Vagina (tissue), 2 donors: Measurements from ENCODE around the gene ARHGAP24. TPM values are rescaled to one million over a fixed set of nuclear protein-coding genes. Genes with fewer than 3 reads are reported as not detected.

Experiments used
- DNase-seq, 2 donors: peaks; one replicate each; pipeline ENCODE4 v3.0.0-alpha.2; 2017; ENCODE audit errors: extremely low spot score in 2 of 2
- H3K27ac ChIP-seq: fragments of 200-600 bp; sonication (generic); one replicate; pipeline ENCODE4 v1.5.1; 2019
- H3K27me3 ChIP-seq: fragments of 200-600 bp; sonication (generic); one replicate; pipeline ENCODE4 v1.5.1; 2019
- H3K36me3 ChIP-seq, 2 donors: fragments of 200-600 bp; sonication (generic); one replicate each; pipeline ENCODE4 v1.5.1; 2017 to 2019
- H3K4me1 ChIP-seq: fragments of 200-600 bp; sonication (generic); one replicate; pipeline ENCODE4 v1.5.1; 2019
- H3K4me3 ChIP-seq, 2 donors: fragments of 200-600 bp; sonication (generic); 1 replicate in 1 of 2; 2 replicates in 1 of 2; pipeline ENCODE4 v1.5.1; 2016 to 2019
- H3K9me3 ChIP-seq: fragments of 200-600 bp; sonication (generic); one replicate; pipeline ENCODE4 v1.5.1; 2019
- CTCF ChIP-seq, 3 experiments: fragments of 450-650 bp in 2 of 3; fragments of 200-600 bp in 1 of 3; sonication (generic) in 1 of 3; IDR thresholded peaks; one replicate each; pipeline ENCODE4 v1.5.1; 2017 to 2019; ENCODE audit warnings: antibody characterized with exemption in 3 of 3, mild to moderate bottlenecking in 2 of 3, moderate library complexity in 2 of 3
- POLR2A ChIP-seq, 2 donors: fragments of 450-650 bp; IDR thresholded peaks; one replicate each; pipeline ENCODE4 v1.6.1; 2017; ENCODE audit warnings: antibody characterized with exemption in 2 of 2, mild to moderate bottlenecking in 2 of 2, moderate library complexity in 2 of 2
- POLR2AphosphoS5 ChIP-seq, 2 donors: sonication (generic); formaldehyde crosslinking; IDR thresholded peaks; one replicate each; pipeline ENCODE4 v1.9.0; 2017; ENCODE audit warnings: antibody characterized with exemption in 2 of 2, mild to moderate bottlenecking in 2 of 2, low read depth in 1 of 2; ENCODE audit not compliant: insufficient read depth in 1 of 2
- intact Hi-C: fragments of 100-400 bp; cut with DNase I; formaldehyde crosslinking; loops from one replicate; pipeline ENCODE4 v1.15.1; 2023
- total RNA-seq: library from RNA; depleted of rRNA; stranded (reverse); fragments of >200 nt; gene quantifications from one replicate; pipeline ENCODE4 v1.2.3, GENCODE V29; 2016

Gene ARHGAP24
- total RNA-seq, 1 donor from 2014 or later, result 40.0 TPM

GRCh38 chr4:85737254-85737653 lies 262.3 kb downstream of the ARHGAP24 start:
- DNase-seq, result no peak
- Histone ChIP-seq H3K4me1 (peaks cover 9% of the 10 kb centered on the region), H3K27me3 (no peaks in the 10 kb centered on the region), H3K27ac (no peak overlapping the region), H3K4me3 (no peak overlapping the region), H3K36me3 (no peaks in the 10 kb centered on the region), H3K9me3 (no peaks in the 10 kb centered on the region)
- intact Hi-C loops, result no loop called here
- no peak for TF ChIP-seq POLR2A (IDR thresholded peaks at IDR 0.05)
- TF ChIP-seq CTCF (IDR thresholded peaks at IDR 0.05), result no peak
- no peak for TF ChIP-seq POLR2AphosphoS5 (IDR thresholded peaks at IDR 0.05; ENCODE audit: insufficient read depth in 1 of 2, low read depth in 1 of 2)

GRCh38 chr4:85738721-85739120 lies 263.8 kb downstream of the ARHGAP24 start:
- Histone ChIP-seq H3K27me3 (no peaks in the 10 kb centered on the region), H3K4me1 (peaks cover 11% of the 10 kb centered on the region), H3K27ac (no peak overlapping the region), H3K36me3 (no peaks in the 10 kb centered on the region), H3K9me3 (no peaks in the 10 kb centered on the region), H3K4me3 (no peak overlapping the region)
- no peak for DNase-seq
- intact Hi-C loops, result no loop called here
- TF ChIP-seq POLR2AphosphoS5 (IDR thresholded peaks at IDR 0.05; ENCODE audit: insufficient read depth in 1 of 2, low read depth in 1 of 2) (no peak), CTCF (IDR thresholded peaks at IDR 0.05) (no peak), POLR2A (IDR thresholded peaks at IDR 0.05) (no peak)

- Histone ChIP-seq H3K9me3 (no peaks in the 10 kb centered on the region), H3K4me3 (no peak overlapping the region), H3K27ac (no peak overlapping the region), H3K27me3 (no peaks in the 10 kb centered on the region), H3K36me3 (no peaks in the 10 kb centered on the region), H3K4me1 (peaks cover 27% of the 10 kb centered on the region)
- DNase-seq, result no peak
- intact Hi-C loops, result loop anchor here (10.0 kb wide), 1 partner anchor 596 kb away; no protein-coding TSS in a partner anchor
- TF ChIP-seq CTCF (IDR thresholded peaks at IDR 0.05) (no peak), POLR2A (IDR thresholded peaks at IDR 0.05) (no peak), POLR2AphosphoS5 (IDR thresholded peaks at IDR 0.05; ENCODE audit: insufficient read depth in 1 of 2, low read depth in 1 of 2) (no peak)
Observed at GRCh38 chr4:85740431-85740861, 265.5 kb downstream of the ARHGAP24 start.

- no peaks in the 10 kb centered on the region for H3K9me3 ChIP-seq
- intact Hi-C loops, result loop anchor here (10.0 kb wide), 1 partner anchor 597 kb away; no protein-coding TSS in a partner anchor
- TF ChIP-seq POLR2A (IDR thresholded peaks at IDR 0.05), result no peak
- TF ChIP-seq CTCF (IDR thresholded peaks at IDR 0.05), result no peak
- DNase-seq, result no peak
- no peak overlapping the region for H3K4me3 ChIP-seq
- no peak overlapping the region for H3K27ac ChIP-seq
- no peaks in the 10 kb centered on the region for H3K27me3 ChIP-seq
- H3K36me3 ChIP-seq, result no peaks in the 10 kb centered on the region
- peaks cover 31% of the 10 kb centered on the region for H3K4me1 ChIP-seq
Observed at GRCh38 chr4:85741381-85741780, 266.4 kb downstream of the ARHGAP24 start.

GRCh38 chr4:85741921-85742591 lies 267.1 kb downstream of the ARHGAP24 start:
- no peaks in the 10 kb centered on the region for H3K27me3 ChIP-seq
- intact Hi-C loops, result loop anchor here (10.0 kb wide), 1 partner anchor 597 kb away; no protein-coding TSS in a partner anchor
- TF ChIP-seq POLR2A (IDR thresholded peaks at IDR 0.05) (no peak), POLR2AphosphoS5 (IDR thresholded peaks at IDR 0.05; ENCODE audit: insufficient read depth in 1 of 2, low read depth in 1 of 2) (no peak), CTCF (IDR thresholded peaks at IDR 0.05) (no peak)
- no peaks in the 10 kb centered on the region for H3K36me3 ChIP-seq
- no peaks in the 10 kb centered on the region for H3K9me3 ChIP-seq
- DNase-seq, result no peak
- no peak overlapping the region for H3K27ac ChIP-seq
- H3K4me3 ChIP-seq, result no peak overlapping the region
- peaks cover 31% of the 10 kb centered on the region for H3K4me1 ChIP-seq
